ENCODE data around the gene SNX14.

DNA sequence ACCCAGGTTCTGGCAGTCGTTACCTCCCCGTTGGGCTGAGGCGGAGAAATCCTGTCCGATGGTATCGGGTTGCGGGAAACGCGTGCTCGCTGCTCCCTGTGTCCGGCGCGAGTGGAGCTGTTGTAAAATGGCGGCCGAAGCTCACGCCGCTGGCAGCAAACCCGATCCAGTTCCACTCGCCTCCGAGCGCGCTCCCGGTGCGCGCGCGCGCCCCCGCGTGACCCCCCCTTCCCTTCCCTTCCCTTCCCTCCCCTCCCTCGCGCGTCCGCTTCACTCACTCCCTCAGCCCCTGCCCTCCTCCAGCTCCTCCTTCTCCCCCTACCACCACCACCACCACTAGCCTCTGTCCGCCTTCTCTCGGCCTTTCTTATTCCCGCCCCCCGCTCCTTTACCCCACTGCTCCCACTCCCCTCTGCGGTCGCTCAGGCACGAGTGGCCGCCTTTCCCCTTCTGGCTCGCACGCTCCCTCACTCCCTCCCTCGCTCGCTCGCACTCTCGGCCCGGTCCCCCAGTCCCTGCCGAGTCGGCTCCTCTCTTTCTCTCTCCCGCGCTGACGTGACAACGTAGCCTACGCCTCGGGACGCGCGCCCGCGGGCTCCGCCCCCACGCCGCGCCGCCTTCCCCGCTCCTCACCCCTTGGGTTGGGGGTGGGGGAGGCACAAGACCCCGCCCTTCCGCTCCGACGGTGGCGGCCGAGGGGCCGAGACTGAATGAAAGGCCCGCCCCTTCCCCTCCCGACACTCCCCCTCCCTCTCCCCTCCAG, 49.3 kb upstream of the SNX14 start, which contains the start of gene SYNCRIP:
- TF ChIP-seq, protein P1, sequence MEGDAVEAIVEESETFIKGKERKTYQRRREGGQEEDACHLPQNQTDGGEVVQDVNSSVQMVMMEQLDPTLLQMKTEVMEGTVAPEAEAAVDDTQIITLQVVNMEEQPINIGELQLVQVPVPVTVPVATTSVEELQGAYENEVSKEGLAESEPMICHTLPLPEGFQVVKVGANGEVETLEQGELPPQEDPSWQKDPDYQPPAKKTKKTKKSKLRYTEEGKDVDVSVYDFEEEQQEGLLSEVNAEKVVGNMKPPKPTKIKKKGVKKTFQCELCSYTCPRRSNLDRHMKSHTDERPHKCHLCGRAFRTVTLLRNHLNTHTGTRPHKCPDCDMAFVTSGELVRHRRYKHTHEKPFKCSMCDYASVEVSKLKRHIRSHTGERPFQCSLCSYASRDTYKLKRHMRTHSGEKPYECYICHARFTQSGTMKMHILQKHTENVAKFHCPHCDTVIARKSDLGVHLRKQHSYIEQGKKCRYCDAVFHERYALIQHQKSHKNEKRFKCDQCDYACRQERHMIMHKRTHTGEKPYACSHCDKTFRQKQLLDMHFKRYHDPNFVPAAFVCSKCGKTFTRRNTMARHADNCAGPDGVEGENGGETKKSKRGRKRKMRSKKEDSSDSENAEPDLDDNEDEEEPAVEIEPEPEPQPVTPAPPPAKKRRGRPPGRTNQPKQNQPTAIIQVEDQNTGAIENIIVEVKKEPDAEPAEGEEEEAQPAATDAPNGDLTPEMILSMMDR (conservative IDR thresholded peaks at IDR 0.05; ENCODE audit: low read depth, low read length): no peak
- no peak for TF ChIP-seq EZH2phosphoT487 (IDR thresholded peaks at IDR 0.05; ENCODE audit: borderline replicate concordance, low read length)

Data from PC-3 (cell line).